K562 (cell line): ENCODE results near the gene KMT2E. TPM values are rescaled to one million over a fixed set of nuclear protein-coding genes. Genes with fewer than 3 reads are reported as not detected.
A peak's percentile ranks its signal among the peaks of the same experiment; 100 is the strongest.

Source experiments
- ATAC-seq: fragments of 200-7000 bp; cut with Tn5 transposase; 3 replicates; pipeline ENCODE4 v1.9.1; 2020; ENCODE audit warnings: moderate library complexity
- BruUV-seq: library from RNA; stranded (reverse); fragments of 400-500 nt; replicated peaks from 2 replicates; lab custom pipeline; 2021; lab: Mats Ljungman, UMichigan
- CTCF ChIA-PET: fragments of 300-600 bp; formaldehyde crosslinking; extraction: SDS; loops from one replicate; lab custom pipeline; 2021; ENCODE audit warnings: low intra/inter-chr PET ratio; lab: Yijun Ruan, JAX
- POLR2A ChIA-PET: fragments of 300-600, 350-650 bp; sonication (Branson Sonifier 250); formaldehyde crosslinking; extraction: SDS; loops from one replicate; lab custom pipeline; 2021; ENCODE audit warnings: antibody characterized with exemption, inconsistent platforms; lab: Yijun Ruan, JAX
- DNase-seq, 4 experiments: peaks; one replicate each; pipeline versions ENCODE4 v3.0.0 to v3.0.0-alpha.2; 2011 to 2018; ENCODE audit warnings: low spot score in 3 of 4, mixed read lengths in 3 of 4; ENCODE audit errors: extremely low read depth in 1 of 4
- FAIRE-seq: peaks from 2 replicates; lab custom pipeline; 2011; peaks lifted over from hg19 to GRCh38; lab: Jason Lieb, UNC
- H2AFZ ChIP-seq: 2 replicates; pipeline ENCODE4 v1.6.0; 2011; ENCODE audit warnings: low read depth, low read length, control low read depth, inconsistent platforms
- H3K27ac ChIP-seq: fragments of 200-600 bp; 3 replicates; pipeline ENCODE4 v1.8.0; 2011; ENCODE audit warnings: low read depth, mild to moderate bottlenecking, control low read depth, inconsistent platforms, low read length, moderate library complexity, mixed read lengths; ENCODE audit errors: extremely low read depth
- H3K27me3 ChIP-seq, 2 experiments: fragments of 300-600 bp in 1 of 2; 2 replicates in 1 of 2; 3 replicates in 1 of 2; pipeline versions ENCODE4 v1.6.0 to v1.8.0; 2011; ENCODE audit warnings: inconsistent platforms in 2 of 2, low read length in 2 of 2, mild to moderate bottlenecking in 1 of 2, mixed read lengths in 1 of 2, moderate library complexity in 1 of 2; ENCODE audit not compliant: control insufficient read depth in 2 of 2, insufficient read depth in 2 of 2
- H3K36me3 ChIP-seq: fragments of 300-600 bp; 3 replicates; pipeline ENCODE4 v1.8.0; 2011; ENCODE audit warnings: mild to moderate bottlenecking, low read length, inconsistent platforms; ENCODE audit not compliant: control insufficient read depth, insufficient read depth
- H3K4me1 ChIP-seq, 2 experiments: fragments of 200-600 bp in 1 of 2; replicated peaks in 1 of 2; 2 replicates in 1 of 2; 3 replicates in 1 of 2; pipeline versions ENCODE4 v1.5.1 to v1.8.0; 2011; ENCODE audit warnings: inconsistent platforms in 2 of 2, low read length in 2 of 2, mild to moderate bottlenecking in 1 of 2, mixed read lengths in 1 of 2, moderate library complexity in 1 of 2; ENCODE audit not compliant: control insufficient read depth in 2 of 2, insufficient read depth in 2 of 2
- H3K4me2 ChIP-seq: 2 replicates; pipeline ENCODE4 v1.6.1; 2011; ENCODE audit warnings: low read length, control low read depth, inconsistent platforms, mixed read lengths; ENCODE audit not compliant: insufficient read depth
- H3K4me3 ChIP-seq: fragments of 200-600 bp; sonication (generic), shearing (Covaris generic); 2 replicates; pipeline ENCODE4 v1.5.1; 2016; ENCODE audit warnings: control low read depth, inconsistent platforms
- H3K79me2 ChIP-seq: fragments of 200-600 bp; 3 replicates; pipeline ENCODE4 v1.8.0; 2011; ENCODE audit warnings: low read length, inconsistent platforms; ENCODE audit not compliant: control insufficient read depth, insufficient read depth
- H3K9ac ChIP-seq, 2 experiments: 2 replicates each; pipeline versions ENCODE4 v1.6.0 to v1.6.1; 2011; ENCODE audit warnings: low read depth in 2 of 2, low read length in 2 of 2, control low read depth in 1 of 2, inconsistent platforms in 1 of 2, mild to moderate bottlenecking in 1 of 2, mixed read lengths in 1 of 2; ENCODE audit not compliant: insufficient read depth in 1 of 2
- H3K9me1 ChIP-seq: one replicate; pipeline ENCODE4 v1.6.0; 2011; ENCODE audit warnings: inconsistent platforms, mild to moderate bottlenecking, low read length, moderate library complexity; ENCODE audit not compliant: control insufficient read depth, insufficient read depth
- H3K9me3 ChIP-seq: replicated peaks from 2 replicates; pipeline ENCODE4 v1.5.1; 2011; ENCODE audit warnings: low read depth, low read length, inconsistent platforms; ENCODE audit not compliant: control insufficient read depth, insufficient read depth
- H4K20me1 ChIP-seq: replicated peaks from 2 replicates; pipeline ENCODE4 v1.6.1; 2011; ENCODE audit warnings: low read length, inconsistent platforms, mixed read lengths; ENCODE audit not compliant: control insufficient read depth, insufficient read depth
- ATF1 ChIP-seq, 2 experiments: fragments of 450-650 bp in 1 of 2; IDR thresholded peaks; 2 replicates each; pipeline ENCODE4 v1.6.1; 2016; ENCODE audit warnings: missing compliant biosample characterization in 1 of 2, missing genetic modification characterization in 1 of 2
- CUX1 ChIP-seq: fragments of 200-800 bp; sonication (Bioruptor generic); IDR thresholded peaks from 2 replicates; pipeline ENCODE4 v1.6.1; 2016; ENCODE audit warnings: missing genetic modification characterization, missing compliant biosample characterization
- POLR2AphosphoS2 ChIP-seq: IDR thresholded peaks from 2 replicates; pipeline ENCODE4 v1.6.1; 2012; ENCODE audit warnings: low read length, improper control_type of control experiment
- POLR2B ChIP-seq: fragments of 450-650 bp; IDR thresholded peaks from 2 replicates; pipeline ENCODE4 v1.6.1; 2018; ENCODE audit warnings: low read depth; ENCODE audit not compliant: partially characterized antibody
- PTBP1 ChIP-seq: fragments of 200-400 bp; formaldehyde crosslinking; IDR thresholded peaks from 2 replicates; pipeline ENCODE4 v1.6.1; 2017; ENCODE audit warnings: low read depth, low read length
- SIRT6 ChIP-seq: IDR thresholded peaks from one replicate; pipeline ENCODE4 v1.6.1; 2012; ENCODE audit warnings: low read depth, mild to moderate bottlenecking, control low read depth, inconsistent platforms, low read length, moderate library complexity
- SNRNP70 ChIP-seq: fragments of 200-400 bp; formaldehyde crosslinking; optimal IDR thresholded peaks from 2 replicates; pipeline ENCODE3; 2017; ENCODE audit warnings: low read depth, low read length
- SUPT5H ChIP-seq: fragments of 450-650 bp; IDR thresholded peaks from 2 replicates; pipeline ENCODE4 v1.6.1; 2016
- TEAD2 ChIP-seq: fragments of 450-650 bp; IDR thresholded peaks from 2 replicates; pipeline ENCODE4 v1.6.1; 2016; ENCODE audit warnings: missing genetic modification characterization, control low read depth, missing compliant biosample characterization
- UBTF ChIP-seq, 2 experiments: IDR thresholded peaks; 2 replicates each; pipeline ENCODE4 v1.6.1; 2012; ENCODE audit warnings: improper control_type of control experiment in 2 of 2, low read depth in 2 of 2, low read length in 2 of 2, borderline replicate concordance in 1 of 2
- ZBTB5 ChIP-seq: fragments of 450-650 bp; IDR thresholded peaks from 2 replicates; pipeline ENCODE4 v1.6.1; 2017; ENCODE audit warnings: antibody characterized with exemption
- ZFP1 ChIP-seq: fragments of 450-650 bp; formaldehyde crosslinking; IDR thresholded peaks from 2 replicates; pipeline ENCODE4 v1.4.0; 2020; ENCODE audit warnings: mild to moderate bottlenecking, mixed read lengths
- ZSCAN32 ChIP-seq: fragments of 450-650 bp; formaldehyde crosslinking; IDR thresholded peaks from 2 replicates; pipeline ENCODE4 v1.4.0; 2020; ENCODE audit warnings: mild to moderate bottlenecking, moderate library complexity
- ZZZ3 ChIP-seq: fragments of 450-650 bp; IDR thresholded peaks from 2 replicates; pipeline ENCODE4 v1.6.1; 2016; ENCODE audit warnings: antibody characterized with exemption, mild to moderate bottlenecking, moderate library complexity
- WGBS: fragments of 100-300 bp; shearing (Covaris generic); methylation state at CpG from one replicate; pipeline ENCODE4 v1.1.6; 2016; ENCODE audit warnings: low coverage, mixed read lengths; ENCODE audit not compliant: insufficient coverage; ENCODE audit errors: missing lambda C conversion rate; 5-methylcytosine and 5-hydroxymethylcytosine counted together
- in situ Hi-C: fragments of 300-500 bp; cut with MboI; formaldehyde crosslinking; loops from 4 replicates; pipeline ENCODE4 v1.15.0; 2018; ENCODE audit warnings: inconsistent platforms, mixed read lengths
- intact Hi-C: fragments of 100-400 bp; cut with micrococcal nuclease; formaldehyde crosslinking; loops from 2 replicates; pipeline ENCODE4 v1.14.2; 2022
- polyA plus RNA-seq, 8 experiments: library from polyadenylated mRNA; depleted of rRNA in 4 of 8; stranded (reverse) in 5 of 8; unstranded in 3 of 8; fragments of >200 nt; fragmentation: Nextera tagmentation in 2 of 8; fragmentation: Illumina TruSeq in 1 of 8; extraction: Ambion mirVana in 2 of 8; extraction: Trizol in 1 of 8; gene quantifications; 2 replicates each; pipeline versions ENCODE4 v1.2.1 to v1.2.3, GENCODE V29; 2011 to 2014; ENCODE audit warnings: inconsistent platforms in 1 of 8, missing spikeins in 1 of 8
- total RNA-seq, 7 experiments: library from RNA; depleted of rRNA in 6 of 7; stranded (reverse); fragments of >200 nt in 6 of 7; fragmentation: Illumina TruSeq in 2 of 7; extraction: Trizol in 2 of 7; gene quantifications; 2 replicates each; pipeline versions ENCODE4 v1.2.1 to v1.2.3, GENCODE V29; 2011 to 2021; ENCODE audit warnings: low replicate concordance in 1 of 7

KMT2E gene
- total and polyA plus RNA-seq, 9 of the 15 experiments (the other 6 are each of a cell fraction or from before 2014, with no cell fraction given): 8.9 to 55.3 (median 38.1) TPM

- WGBS: 92% methylated on average over 9 of the region's 9 CpGs
- ATAC-seq: peak; percentile 13
- TSS peak; percentile 25 for BruUV-seq
- no peaks in the 10 kb centered on the region for H3K79me2 ChIP-seq
- no peaks in the 10 kb centered on the region for H3K9me3 ChIP-seq
- H3K4me3 ChIP-seq: no peak overlapping the region
- H4K20me1 ChIP-seq: no peaks in the 10 kb centered on the region; the same call in 1 of the 2 replicates
- no peak overlapping the region for H3K9ac ChIP-seq
- H3K9me1 ChIP-seq: no peaks in the 10 kb centered on the region
- in situ Hi-C loops (no loop called here), intact Hi-C loops (loop anchor here (5.0 kb wide), 1 partner anchor 125 kb away; no protein-coding TSS in a partner anchor)
- CTCF ChIA-PET: no interaction called here
- DNase-seq: no peak
- H3K27me3 ChIP-seq: no peaks in the 10 kb centered on the region
- no peaks in the 10 kb centered on the region for H3K4me1 ChIP-seq
- no peak overlapping the region for H3K4me2 ChIP-seq
- no peak overlapping the region for H3K27ac ChIP-seq
- no peak overlapping the region for H2AFZ ChIP-seq
- POLR2A ChIA-PET: interaction anchor here (1.3 kb wide), 1 partner anchor 11 kb away, joined by 3 read pairs; no protein-coding TSS in a partner anchor
- no peak for FAIRE-seq
- H3K36me3 ChIP-seq: peaks cover 97% of the 10 kb centered on the region
- TF ChIP-seq PTBP1 (no peak), ZBTB5 (no peak), SNRNP70 (peak; percentile 72), ZZZ3 (no peak), ATF1 (CRISPR knock-in tag; IDR thresholded peaks at IDR 0.05) (no peak), ATF1 (tag; IDR thresholded peaks at IDR 0.05) (no peak), ZFP1 (CRISPR knock-in tag) (no peak), SUPT5H (peak; percentile 22), POLR2AphosphoS2 (peak; percentile 56; the same call in 1 of the 2 replicates), TEAD2 (tag) (no peak), SIRT6 (no peak), CUX1 (CRISPR knock-in tag) (no peak), ZSCAN32 (CRISPR knock-in tag) (no peak), UBTF (IDR thresholded peaks at IDR 0.05; ENCODE audit: borderline replicate concordance in 1 of 2, low read depth in 2 of 2, low read length in 2 of 2) (no peak), POLR2B (peak; percentile 38)
Observed at GRCh38 chr7:105107458-105107857, 93.5 kb downstream of the KMT2E start.
